ENCODE results near the gene SYT8. TPM values are rescaled to one million over a fixed set of nuclear protein-coding genes. Genes with fewer than 3 reads are reported as not detected.
"Not testable (repeated sequence)": the region's sequence is repeated elsewhere in the genome, so short reads cannot be mapped to it uniquely, and the experiment has no call there.

Gene SYT8
- total RNA-seq, 2 donors from 2014 or later = 3.4 to 3.6 TPM

DNA sequence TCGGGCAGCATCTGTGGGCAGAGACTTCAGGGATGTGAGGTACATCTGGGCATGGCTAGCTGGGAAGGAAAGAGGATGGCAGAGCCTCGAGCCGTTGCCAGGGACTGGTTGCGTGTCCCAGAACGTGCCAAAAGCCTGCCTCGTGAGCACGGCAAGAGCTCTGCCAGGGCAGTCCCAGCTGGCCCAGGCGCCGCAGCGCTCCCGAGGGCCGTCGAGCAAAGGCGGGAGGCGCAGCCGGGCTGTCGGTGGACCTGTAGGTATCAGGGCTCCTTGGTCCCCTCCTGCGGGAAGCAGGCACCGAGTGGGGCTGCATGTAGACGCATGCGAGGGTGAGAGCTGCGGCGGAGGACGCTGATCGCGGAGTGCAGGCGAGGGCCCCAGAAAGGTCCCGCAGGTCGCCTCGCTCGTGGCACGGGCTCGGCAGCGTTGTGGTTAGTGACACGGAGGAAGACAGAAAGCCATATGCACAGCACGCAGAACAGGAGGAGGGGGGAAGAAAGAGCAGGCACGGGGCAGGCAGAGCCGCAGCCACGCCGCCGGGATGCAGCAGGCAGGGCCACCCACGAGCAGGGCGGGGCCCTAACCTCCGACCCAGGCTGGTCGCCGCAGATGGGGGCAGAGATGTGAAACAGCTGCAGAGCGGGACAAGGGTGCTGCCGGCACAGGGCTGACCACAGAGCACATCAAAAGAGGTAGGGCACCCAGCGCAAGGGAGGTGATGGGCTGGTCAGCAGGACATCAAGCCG is 36.1 kb downstream of the SYT8 start:
- TF ChIP-seq, protein P1, sequence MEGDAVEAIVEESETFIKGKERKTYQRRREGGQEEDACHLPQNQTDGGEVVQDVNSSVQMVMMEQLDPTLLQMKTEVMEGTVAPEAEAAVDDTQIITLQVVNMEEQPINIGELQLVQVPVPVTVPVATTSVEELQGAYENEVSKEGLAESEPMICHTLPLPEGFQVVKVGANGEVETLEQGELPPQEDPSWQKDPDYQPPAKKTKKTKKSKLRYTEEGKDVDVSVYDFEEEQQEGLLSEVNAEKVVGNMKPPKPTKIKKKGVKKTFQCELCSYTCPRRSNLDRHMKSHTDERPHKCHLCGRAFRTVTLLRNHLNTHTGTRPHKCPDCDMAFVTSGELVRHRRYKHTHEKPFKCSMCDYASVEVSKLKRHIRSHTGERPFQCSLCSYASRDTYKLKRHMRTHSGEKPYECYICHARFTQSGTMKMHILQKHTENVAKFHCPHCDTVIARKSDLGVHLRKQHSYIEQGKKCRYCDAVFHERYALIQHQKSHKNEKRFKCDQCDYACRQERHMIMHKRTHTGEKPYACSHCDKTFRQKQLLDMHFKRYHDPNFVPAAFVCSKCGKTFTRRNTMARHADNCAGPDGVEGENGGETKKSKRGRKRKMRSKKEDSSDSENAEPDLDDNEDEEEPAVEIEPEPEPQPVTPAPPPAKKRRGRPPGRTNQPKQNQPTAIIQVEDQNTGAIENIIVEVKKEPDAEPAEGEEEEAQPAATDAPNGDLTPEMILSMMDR (IDR thresholded peaks at IDR 0.05) = no peak
- ATAC-seq (ENCODE audit: insufficient number of reproducible peaks, low FRiP score, low read depth) (peak; percentile 58), DNase-seq (ENCODE audit: low spot score) (no peak)
- Histone ChIP-seq H3K36me3 (no peaks in the 10 kb centered on the region), H3K27me3 (replicated peaks; ENCODE audit: insufficient read depth) (no peaks in the 10 kb centered on the region), H3K9me3 (no peaks in the 10 kb centered on the region), H3K27ac (peak overlapping the region in 1 of 2 donors; percentile 59), H3K4me1 (ENCODE audit: control insufficient read depth in 1 of 2, low read depth in 2 of 2) (peaks cover 39 to 61% of the 10 kb centered on the region in 2 donors), H3K4me3 (peak overlapping the region; percentile 53)

DNA sequence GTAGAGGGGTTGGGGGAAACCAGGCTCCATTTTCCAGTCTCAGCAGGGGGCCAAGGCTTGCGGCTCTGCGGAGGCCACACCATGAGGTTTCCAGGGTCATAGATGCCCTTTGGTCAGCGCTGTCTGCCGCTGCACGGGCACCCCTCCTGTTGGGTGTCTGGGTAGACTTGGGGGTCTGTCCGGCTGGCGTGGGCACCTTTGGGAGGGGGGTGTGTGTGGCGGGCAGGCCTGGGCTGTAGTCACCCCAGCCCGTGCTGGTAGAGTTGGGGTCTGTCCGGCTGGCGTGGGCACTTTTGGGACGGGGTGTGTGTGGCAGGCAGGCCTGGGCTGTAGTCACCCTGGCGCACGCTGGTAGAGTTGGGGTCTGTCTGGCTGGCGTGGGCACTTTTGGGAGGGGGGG is 36.7 kb downstream of the SYT8 start:
- peak overlapping the region in 1 of 2 donors; percentile 59 for H3K27ac ChIP-seq
- H3K4me3 ChIP-seq = peak overlapping the region; percentile 53
- ATAC-seq (ENCODE audit: insufficient number of reproducible peaks, low FRiP score, low read depth) = no peak
- TF ChIP-seq, protein P1 (IDR thresholded peaks at IDR 0.05) = no peak
- H3K9me3 ChIP-seq = no peaks in the 10 kb centered on the region
- DNase-seq (ENCODE audit: low spot score) = no peak
- H3K4me1 ChIP-seq (ENCODE audit: control insufficient read depth in 1 of 2, low read depth in 2 of 2) = peaks cover 43 to 61% of the 10 kb centered on the region in 2 donors
- H3K27me3 ChIP-seq (replicated peaks; ENCODE audit: insufficient read depth) = no peaks in the 10 kb centered on the region
- H3K36me3 ChIP-seq = no peaks in the 10 kb centered on the region

DNA sequence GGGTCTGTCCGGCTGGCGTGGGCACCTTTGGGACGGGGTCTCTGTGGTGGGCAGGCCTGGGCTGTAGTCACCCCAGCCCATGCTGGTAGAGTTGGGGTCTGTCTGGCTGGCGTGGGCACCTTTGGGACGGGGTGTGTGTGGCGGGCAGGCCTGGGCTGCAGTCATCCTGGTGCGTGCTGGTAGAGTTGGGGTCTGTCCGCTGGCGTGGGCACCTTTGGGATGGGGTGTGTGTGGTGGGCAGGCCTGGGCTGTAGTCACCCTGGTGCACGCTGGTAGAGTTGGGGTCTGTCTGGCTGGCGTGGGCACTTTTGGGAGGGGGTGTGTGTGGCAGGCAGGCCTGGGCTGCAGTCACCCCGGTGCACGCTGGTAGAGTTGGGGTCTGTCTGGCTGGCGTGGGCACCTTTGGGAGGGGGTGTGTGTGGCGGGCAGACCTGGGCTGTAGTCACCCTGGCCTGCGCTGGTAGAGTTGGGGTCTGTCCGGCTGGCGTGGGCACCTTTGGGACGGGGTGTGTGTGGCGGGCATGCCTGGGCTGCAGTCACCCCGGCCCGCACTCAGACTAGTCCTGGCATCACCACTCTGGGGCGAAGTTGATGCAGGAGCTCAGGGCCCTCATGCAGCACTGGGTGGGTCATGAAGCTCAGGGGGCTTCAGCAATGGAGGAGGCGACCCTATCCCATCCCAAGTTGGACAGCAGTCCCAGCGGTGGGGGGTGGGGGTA is 37.6 kb downstream of the SYT8 start:
- Histone ChIP-seq H3K36me3 (no peaks in the 10 kb centered on the region), H3K4me1 (ENCODE audit: control insufficient read depth in 1 of 2, low read depth in 2 of 2) (peaks cover 51 to 70% of the 10 kb centered on the region in 2 donors), H3K9me3 (no peaks in the 10 kb centered on the region), H3K4me3 (no peak overlapping the region), H3K27me3 (replicated peaks; ENCODE audit: insufficient read depth) (no peaks in the 10 kb centered on the region), H3K27ac (no peak overlapping the region)
- TF ChIP-seq, protein P1 (IDR thresholded peaks at IDR 0.05) = no peak
- DNase-seq (ENCODE audit: low spot score) (no peak), ATAC-seq (ENCODE audit: insufficient number of reproducible peaks, low FRiP score, low read depth) (no peak)

DNA sequence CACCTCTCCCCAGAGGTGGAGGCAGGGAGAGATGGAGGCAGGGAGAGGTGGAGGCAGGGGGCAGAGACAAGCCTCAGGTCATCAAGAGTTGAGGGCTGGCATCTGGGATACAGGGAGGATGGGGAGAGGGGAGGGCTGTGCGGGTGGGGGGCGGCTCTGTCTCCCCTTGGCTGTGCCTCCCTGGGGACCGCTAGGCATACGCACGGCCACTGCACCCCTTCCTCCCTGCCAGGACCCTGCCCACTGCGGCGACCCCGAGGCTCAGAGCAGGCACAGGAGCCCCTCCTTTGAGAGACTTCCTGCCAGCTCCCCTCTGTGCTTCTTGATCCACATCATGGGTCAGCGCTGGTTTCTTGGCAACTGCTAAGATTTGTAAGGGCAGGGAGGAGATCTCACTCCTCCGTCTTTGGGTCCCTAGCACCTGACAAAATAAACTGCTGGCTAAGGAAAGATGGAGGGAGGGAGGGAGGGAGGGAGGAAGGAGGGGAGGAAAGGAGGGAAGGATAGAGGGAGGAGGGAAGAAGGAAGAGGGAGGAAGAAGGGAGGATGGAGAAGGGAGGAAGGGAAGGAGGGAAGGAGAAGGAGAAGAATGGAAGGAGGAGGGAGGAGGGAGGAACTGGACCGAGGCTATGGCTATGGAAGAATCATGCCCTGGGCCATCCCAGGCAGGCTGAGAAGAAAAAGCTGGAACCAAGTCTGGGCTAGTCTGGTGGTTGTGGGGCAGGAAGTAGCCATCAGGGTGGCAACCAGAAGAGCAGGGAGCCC is 38.4 kb downstream of the SYT8 start:
- H3K9me3 ChIP-seq = no peaks in the 10 kb centered on the region
- TF ChIP-seq, protein P1 (IDR thresholded peaks at IDR 0.05) = no peak
- H3K4me1 ChIP-seq (ENCODE audit: control insufficient read depth in 1 of 2, low read depth in 2 of 2) = peaks cover 46 to 69% of the 10 kb centered on the region in 2 donors
- no peaks in the 10 kb centered on the region for H3K36me3 ChIP-seq
- H3K27ac ChIP-seq = no peak overlapping the region
- no peaks in the 10 kb centered on the region for H3K27me3 ChIP-seq (replicated peaks; ENCODE audit: insufficient read depth)
- no peak overlapping the region for H3K4me3 ChIP-seq
- DNase-seq (ENCODE audit: low spot score) (no peak), ATAC-seq (ENCODE audit: insufficient number of reproducible peaks, low FRiP score, low read depth) (no peak)

DNA sequence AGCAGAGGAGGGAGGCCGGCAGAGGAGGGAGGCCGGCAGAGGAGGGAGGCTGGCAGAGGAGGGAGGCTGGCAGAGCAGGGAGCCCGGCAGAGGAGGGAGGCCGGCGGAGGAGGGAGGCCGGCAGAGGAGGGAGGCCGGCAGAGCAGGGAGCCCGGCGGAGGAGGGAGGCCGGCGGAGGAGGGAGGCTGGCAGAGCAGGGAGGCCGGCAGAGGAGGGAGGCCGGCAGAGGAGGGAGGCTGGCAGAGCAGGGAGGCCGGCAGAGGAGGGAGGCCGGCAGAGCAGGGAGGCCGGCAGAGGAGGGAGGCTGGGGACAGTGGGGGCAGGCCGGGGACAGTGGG is 39.0 kb downstream of the SYT8 start:
- not testable (repeated sequence) for DNase-seq (ENCODE audit: low spot score); H3K27me3 ChIP-seq (replicated peaks; ENCODE audit: insufficient read depth); H3K27ac ChIP-seq; H3K9me3 ChIP-seq; ATAC-seq (ENCODE audit: insufficient number of reproducible peaks, low FRiP score, low read depth); H3K4me3 ChIP-seq; H3K36me3 ChIP-seq
- H3K4me1 ChIP-seq (ENCODE audit: control insufficient read depth in 1 of 2, low read depth in 2 of 2) = peaks cover 41 to 64% of the 10 kb centered on the region in 2 donors

DNA sequence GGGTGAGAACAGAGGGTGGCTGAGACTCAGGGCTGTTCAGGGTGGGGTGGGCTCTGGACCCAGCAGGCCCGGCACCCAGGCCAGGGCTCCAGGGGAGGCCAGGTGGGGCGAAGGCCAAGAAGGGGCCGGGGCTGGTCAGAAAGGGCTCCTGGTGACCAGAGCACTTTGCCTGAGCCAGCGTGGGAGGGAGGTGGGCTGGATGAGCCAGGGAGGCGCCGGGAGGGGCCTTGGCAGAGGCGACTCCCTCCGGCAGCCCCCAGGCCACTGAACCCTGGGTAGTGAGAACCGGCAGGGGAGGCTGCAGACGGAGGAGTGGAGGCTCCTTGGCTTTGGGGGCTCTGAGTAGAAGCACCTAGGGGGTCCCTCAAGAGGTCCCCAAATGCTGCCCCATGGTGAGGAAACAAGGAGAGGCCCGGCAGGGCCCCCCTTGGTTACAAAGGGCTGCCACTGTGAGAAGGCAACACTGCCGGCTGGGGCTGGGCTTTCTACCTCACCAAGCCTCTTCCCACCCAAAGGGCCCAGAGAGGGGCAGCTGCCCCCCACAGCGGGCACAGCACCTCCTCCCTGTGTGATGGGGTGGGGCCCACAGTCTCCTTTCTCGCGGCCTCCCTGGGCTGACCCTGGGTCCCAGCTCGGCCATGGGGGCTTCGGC is 39.8 kb downstream of the SYT8 start:
- H3K27me3 ChIP-seq (replicated peaks; ENCODE audit: insufficient read depth); H3K4me3 ChIP-seq; H3K9me3 ChIP-seq; H3K36me3 ChIP-seq; ATAC-seq (ENCODE audit: insufficient number of reproducible peaks, low FRiP score, low read depth); DNase-seq (ENCODE audit: low spot score); H3K27ac ChIP-seq: not testable (repeated sequence)
- H3K4me1 ChIP-seq (ENCODE audit: control insufficient read depth in 1 of 2, low read depth in 2 of 2) = peaks cover 35 to 56% of the 10 kb centered on the region in 2 donors
